HG03575 (cell line): ENCODE data around the gene GOLGA8R.
"Not testable (repeated sequence)": the region's sequence is repeated elsewhere in the genome, so short reads cannot be mapped to it uniquely, and the experiment has no call there.

Experiments
- ATAC-seq: cut with Tn5 transposase; IDR thresholded peaks from one replicate; pipeline ENCODE4 v1.9.1; 2021; ENCODE audit not compliant: unreplicated experiment, insufficient number of reproducible peaks, low FRiP score; ENCODE audit errors: extremely low read depth

Gene GOLGA8R, protein sequence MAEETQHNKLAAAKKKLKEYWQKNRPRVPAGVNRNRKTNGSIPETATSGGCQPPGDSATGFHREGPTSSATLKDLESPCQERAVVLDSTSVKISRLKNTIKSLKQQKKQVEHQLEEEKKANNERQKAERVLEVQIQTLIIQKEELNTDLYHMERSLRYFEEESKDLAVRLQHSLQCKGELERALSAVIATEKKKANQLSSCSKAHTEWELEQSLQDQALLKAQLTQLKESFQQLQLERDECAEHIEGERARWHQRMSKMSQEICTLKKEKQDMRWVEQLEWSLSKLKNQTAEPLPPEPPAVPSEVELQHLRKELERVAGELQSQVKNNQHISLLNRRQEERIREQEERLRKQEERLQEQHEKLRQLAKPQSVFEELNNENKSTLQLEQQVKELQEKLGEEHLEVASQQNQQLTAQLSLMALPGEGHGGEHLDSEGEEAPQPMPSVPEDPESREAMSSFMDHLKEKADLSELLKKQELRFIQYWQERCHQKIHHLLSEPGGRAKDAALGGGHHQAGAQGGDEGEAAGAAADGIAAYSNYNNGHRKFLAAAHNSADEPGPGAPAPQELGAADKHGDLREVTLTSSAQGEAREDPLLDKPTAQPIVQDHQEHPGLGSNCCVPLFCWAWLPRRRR

DNA sequence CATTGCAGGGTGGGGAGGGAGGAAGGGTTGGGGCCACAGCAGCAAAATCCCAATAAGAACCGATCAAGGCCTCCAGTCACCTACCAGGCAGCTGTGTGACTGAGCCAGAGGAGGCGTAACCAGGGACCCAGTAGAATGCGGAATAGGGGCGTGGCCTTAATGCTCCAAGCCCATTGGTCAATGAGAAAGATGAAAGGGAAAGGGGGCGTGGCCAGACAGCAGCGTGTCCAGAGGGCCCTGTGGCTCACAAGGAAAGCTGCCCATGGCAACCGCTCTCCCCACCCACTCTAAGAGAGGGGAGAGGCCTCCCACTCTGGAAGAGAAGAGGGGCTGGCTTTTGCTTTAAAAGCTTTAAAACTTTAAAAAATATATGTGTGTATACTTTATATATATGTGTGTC lies at the start of gene GOLGA8R:
TSS of gene GOLGA8R (minus strand) at position 101 of the 400 bp plus-strand sequence. CDS start at position 3, 98 bp downstream.
- not testable (repeated sequence) for ATAC-seq

DNA sequence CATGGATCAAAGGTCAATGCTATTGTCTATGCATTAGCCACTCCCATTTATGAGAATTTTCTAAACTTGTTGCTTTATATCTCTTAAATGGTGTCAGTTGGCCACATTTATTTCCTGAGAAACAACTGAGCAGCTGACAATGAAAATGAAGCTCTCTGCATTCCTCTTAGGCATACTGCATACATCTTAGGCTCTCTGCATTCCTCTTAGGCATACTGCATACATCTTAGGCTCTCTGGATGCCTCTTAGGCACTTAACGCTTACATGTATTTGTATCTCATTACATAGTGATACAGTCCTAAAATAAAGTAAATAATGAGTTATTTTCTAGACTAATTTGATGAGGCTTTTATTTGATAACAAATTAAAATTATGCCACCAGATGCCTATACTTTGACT lies 49.8 kb upstream of the GOLGA8R start:
- not testable (repeated sequence) for ATAC-seq

DNA sequence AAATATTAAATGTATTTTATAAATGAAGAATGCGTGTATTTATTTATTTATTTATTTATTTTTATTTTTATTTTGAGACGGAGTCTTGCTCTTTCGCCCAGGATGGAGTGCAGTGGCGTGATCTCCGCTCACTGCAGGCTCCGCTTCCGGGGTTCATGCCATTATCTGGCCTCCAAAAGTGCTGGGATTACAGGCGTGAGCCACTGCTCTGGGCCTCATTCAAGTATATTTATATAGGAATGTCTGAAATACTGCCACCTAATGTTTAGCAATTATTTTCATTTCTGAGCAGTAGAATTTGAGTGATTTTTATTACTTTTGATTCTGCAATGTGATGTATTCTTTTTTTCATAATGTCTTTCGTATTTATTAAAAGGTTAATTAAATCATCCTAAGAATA lies 48.1 kb upstream of the GOLGA8R start:
- ATAC-seq, result not testable (repeated sequence)

DNA sequence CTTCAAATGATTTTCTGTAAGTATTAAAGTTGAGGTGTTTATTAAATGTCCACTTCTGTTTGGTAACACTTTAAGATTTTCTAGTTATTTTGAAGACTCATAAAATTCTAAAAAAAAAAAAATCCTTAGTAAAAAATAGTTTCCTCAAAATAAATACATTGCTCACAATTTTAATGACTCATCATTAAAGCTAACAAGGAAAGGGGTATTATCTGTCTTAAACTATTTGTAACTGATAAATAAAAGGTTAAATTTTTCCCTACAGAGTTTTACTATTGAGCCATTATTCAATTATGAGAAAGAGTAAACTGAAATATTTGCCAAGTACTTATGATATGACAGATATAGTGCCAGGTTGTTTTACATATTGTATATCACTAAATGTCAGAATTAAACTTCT lies 38.6 kb upstream of the GOLGA8R start:
- not testable (repeated sequence) for ATAC-seq

DNA sequence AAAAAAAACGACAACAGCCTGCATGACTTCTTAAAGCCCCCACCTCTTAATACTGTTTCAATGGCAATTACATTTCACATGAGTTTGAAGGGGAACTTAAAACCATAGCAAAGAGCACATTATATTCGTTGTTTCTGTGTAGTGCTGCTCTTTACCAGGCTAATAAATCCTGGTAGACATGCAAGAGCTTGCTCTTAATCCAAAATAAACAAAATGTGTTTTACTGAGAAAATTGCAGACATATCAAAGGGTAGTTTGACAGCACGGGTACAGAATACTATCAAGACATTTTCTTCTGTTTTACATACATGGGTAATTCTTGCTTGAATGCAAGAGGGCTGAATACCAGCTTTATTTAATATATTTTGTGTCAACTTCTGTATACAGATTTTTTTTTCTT lies 24.3 kb upstream of the GOLGA8R start:
- not testable (repeated sequence) for ATAC-seq

DNA sequence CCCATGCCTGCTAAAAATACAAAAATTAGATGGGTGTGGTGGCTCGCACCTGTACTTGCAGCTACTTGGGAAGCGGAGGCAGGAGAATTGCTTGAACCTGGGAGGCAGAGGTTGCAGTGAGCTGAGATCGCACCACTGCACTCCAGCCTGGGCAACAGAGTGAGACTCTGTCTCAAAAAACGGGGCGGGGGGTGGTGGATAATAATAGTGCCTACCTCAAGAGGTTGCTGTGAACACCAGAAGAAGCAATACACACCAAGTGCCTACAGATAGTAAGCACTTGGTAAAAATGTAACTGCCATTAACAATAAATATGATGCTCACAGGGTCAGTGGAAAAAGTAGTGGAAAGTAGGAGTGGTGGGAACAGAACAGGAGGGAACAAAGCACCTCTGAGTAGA lies 21.8 kb upstream of the GOLGA8R start:
- not testable (repeated sequence) for ATAC-seq

DNA sequence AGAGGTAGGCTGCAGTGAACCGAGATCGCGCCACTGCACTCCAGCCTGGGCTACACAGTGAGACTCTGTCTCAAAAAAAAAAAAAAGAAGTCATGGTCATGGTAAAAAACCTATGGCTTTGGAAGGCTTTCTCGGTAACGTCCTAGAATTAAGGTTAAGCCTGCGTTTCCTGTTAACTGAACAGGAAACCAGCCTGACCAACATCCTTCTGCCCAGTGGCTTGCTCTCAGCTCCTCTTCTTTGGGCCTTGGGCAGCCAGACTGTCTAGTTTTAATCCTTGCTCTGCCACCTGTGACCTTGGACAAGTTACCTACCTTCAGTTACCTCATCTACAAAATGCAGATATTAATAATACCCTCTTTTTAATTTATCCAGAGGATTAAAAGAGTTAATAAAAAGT lies 6.7 kb upstream of the GOLGA8R start:
- not testable (repeated sequence) for ATAC-seq

DNA sequence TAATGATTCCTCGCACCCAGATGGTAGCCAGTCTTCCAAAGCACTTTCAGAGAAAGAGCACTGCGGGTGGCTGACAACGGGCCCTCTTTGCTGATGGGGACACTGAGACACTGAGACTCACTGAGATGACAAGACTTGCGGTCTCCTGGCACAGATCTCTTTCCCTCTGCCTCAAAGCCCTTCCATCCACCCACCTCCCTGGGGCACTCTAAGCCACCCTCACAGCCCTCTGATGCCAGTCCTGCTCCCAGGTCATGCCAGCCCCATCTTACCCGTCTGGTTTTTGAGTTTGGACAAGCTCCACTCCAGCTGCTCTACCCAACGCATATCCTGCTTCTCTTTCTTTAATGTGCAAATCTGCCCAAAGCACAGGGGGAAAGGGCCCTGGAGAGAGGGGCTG lies 6.4 kb downstream of the GOLGA8R start:
- ATAC-seq, result not testable (repeated sequence)

DNA sequence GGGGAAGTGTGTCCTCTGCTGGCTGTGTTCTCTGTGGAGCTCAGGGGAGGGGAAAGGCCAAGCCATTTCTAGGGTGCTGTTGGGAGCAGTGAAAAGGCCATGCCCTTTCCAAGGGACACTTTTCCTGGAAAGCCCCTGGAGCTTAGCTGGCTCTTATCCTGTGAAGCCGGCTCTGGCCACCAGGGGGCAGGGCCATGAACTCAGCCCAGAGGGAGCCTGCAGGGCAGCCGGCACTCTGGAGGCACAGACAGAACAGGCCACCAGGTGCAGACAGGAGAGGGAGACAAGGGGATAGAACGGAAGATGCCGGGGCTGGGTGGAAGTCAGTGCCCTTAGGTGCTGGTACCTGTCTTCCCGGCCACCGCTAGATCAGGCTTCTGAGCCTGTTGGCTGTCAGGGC lies 15.1 kb downstream of the GOLGA8R start:
- not testable (repeated sequence) for ATAC-seq

DNA sequence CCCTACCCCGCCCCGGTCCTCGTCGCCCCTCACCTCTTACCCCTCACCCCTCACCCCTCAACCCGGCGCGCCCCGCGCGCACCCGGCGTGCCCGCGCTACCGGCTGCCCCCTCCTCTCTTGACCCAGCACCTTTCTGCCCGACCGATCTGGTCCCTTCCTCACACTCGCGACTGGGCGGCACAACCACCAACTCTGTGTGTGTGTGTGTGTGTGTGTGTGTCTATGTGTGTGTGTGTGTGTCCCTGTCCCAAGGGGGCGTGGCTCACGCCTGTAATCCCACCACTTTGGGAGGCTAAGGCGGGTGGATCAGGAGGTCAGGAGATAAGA lies 20.4 kb downstream of the GOLGA8R start:
- not testable (repeated sequence) for ATAC-seq

DNA sequence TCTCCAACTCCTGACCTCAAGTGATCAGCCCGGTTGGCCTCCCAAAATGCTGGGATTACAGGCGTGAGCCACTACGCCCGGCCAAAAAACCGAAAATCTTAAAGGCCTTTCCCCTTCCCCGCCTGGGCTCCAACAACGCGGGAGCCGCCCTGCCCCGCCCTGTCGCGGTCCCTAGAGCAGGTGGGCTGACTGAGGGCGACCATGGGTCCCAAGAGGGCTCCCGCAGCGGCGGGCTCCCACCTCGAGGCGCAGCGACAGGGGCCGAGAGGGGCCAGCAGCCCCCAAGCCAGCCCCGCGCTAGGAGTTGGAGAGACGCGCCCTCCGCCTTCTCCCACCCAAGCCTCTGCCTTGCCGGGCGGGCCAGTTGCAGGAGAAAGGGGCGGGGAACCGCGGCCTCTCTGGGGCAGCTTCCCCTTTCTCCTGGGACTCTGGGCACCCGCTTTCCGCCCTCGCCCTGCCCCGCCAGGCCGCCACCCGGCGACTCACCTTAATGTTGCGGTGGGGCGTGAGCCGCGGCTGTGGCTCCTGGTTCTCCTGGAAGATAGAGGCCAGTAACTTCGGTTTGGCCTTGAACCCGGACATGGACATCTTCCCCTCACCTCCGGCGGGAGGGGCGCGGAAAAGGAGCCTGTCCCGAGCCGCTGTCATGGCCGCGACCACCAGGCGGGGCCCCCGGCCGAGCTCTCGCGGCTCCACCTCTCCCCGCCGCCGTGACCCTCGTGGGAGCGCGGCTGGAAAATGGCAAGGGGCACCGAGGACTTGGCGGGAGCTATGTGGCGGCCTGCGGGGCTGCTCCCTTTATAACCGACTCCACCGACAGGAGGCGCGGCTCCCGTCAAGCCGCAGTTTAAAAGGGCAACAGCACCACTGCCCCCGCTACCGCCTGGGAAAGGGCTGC lies 21.0 kb downstream of the GOLGA8R start, which contains the start of gene CHRFAM7A:
TSS of gene CHRFAM7A (minus strand) at position 775 of the 898 bp plus-strand sequence. CDS start 10,189 bp downstream, outside the sequence.
- ATAC-seq, result not testable (repeated sequence)

DNA sequence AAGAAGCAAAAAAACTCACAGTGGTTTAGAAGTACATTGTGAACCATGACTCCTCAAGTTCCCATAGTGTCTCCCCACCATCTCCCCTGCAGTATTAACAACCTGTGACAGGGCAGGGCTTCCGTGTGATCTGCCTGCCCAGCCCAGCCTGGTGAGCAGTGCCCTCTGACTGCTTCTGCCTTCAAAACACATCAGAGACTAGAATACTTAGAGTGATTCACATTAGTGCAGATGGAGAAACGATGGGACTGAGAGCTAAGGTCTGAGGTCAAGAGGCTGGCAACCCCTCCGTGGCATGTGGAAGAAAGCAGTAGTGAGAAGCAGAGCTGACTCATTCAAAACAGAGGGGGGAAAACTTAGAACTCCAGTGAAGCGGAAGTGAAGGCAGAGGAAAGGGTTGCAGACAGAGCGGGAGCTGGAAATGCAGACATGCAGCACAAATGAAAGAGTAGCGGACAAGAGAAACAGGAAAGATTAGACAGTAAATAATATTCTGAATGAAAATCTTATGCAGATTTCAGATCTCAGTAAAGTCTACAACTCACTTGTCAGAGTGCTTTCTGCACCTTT lies 27.7 kb downstream of the GOLGA8R start:
- not testable (repeated sequence) for ATAC-seq

DNA sequence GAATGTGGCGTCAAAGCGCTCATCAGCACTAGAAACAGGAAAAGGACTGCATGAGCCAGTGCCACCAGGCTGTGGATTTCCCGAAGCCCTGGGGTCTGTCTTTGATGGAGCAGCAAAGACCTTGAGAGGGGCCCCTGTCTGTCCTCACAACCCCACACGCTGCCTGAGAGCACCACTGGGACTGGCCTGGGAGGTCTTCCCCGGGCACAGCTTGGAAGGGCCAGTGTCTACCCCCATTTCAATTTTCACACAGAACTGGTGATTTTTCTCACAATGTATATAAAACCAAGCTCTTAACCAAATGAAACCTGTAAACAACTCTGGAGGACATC lies 37.0 kb downstream of the GOLGA8R start:
- not testable (repeated sequence) for ATAC-seq

DNA sequence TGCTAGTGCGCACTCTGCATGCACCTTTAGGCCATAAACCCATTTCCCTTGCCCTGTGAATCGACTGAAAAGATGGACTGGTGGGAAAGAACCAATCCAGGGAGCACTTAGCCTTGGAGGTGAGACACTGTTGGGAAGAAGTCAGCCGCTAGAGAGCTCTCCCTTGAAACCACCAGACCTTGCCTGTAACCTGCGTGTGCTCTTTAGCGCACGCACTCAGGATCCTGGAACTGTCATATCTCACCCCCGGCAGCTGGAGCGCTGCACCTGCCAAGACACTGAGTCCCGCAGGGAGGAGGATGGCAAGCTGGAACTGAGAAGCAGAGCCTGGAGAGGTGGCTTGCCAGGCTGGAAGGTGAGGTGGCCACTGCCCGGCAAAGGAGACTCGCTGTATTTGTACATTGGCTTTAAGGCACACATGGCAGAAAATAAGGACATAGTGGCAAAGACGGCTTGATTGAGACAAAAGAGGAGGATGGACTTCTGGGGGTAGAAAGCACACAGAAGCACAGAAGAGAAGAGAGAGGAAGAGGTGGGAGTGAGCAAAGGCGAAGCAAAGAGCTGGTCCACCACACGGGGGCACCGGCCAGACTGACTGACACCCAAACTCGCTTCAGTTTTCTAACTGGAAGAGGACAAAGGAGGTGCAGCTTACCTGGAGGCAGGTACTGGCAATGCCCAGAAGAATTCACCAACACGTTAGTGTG lies 37.5 kb downstream of the GOLGA8R start:
- ATAC-seq, result not testable (repeated sequence)

DNA sequence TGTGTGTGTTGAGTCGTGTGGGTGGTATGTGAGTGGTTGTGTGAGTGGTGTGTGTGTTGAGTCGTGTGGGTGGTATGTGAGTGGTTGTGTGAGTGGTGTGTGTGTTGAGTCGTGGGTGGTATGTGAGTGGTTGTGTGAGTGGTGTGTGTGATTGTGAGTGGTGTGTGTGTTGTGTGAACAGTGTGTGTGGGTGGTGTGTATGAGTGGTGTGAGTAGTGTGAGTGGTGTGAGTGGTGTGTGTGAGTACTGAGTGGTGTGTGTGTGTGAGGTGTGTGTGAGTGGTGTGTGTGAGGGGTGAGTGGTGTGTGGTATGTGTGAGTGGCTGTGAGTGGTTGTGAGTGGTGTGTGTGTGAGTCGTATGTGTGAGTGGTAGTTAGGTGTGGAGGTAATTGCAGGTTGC lies 38.2 kb downstream of the GOLGA8R start:
- not testable (repeated sequence) for ATAC-seq

DNA sequence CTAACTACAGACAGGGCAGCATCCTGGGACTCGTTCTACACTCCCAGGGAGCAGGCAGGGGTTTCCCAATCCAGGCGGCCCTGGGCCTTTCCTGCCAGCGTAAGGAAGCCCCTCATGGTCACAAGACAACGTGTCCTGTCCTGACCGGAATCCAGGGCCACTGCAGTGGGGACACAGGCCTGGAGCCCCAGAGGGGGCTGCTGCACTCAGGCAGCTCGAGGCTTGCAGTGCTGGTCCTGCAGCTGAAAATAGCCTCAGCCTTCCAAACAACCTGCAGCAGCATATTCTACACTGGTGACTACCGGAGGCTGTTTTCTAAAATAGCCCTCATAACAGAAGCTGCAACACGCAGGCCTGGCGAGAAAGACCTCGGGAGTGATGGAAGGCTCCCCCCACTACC lies 39.2 kb downstream of the GOLGA8R start:
- ATAC-seq, result not testable (repeated sequence)

DNA sequence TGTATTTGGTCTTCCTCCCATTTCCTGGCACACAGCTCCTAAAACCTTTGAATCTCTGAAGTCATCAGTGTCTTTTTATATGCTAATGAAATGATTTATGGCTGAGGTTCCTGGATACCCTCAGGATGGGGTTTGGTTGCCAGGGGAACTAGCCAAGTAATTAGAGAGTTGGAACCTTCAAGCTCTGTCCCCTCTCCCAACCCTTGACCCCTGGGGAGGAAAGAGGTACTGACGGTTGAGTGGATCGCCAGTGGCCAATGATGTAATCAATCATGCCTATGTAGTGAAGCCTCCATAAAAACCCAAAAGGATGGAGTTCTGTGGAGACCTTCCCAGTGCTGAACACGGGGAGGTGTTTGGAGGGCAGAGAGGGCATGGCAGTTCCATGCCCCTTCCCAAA lies 45.8 kb downstream of the GOLGA8R start:
- ATAC-seq, result not testable (repeated sequence)

DNA sequence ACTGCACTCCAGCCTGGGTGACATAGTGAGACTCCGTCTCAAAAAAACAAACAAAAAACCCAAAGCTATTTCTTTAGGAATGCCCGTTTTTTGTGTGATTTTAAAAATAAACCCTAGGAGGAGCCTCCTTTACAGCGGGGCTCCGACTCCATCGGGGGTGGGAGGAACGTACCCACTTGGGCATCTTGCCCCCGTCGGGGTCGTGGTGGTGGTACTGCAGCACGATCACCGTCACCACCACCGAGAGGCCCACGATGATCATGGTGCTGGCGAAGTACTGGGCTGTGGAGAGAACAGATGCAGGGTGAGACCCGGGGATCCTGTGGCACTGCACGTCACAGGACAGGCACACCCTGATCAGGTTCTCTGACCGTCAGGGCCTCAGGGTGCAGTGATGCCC lies 46.8 kb downstream of the GOLGA8R start:
- ATAC-seq, result not testable (repeated sequence)
